HG03045 (cell line): Measurements from ENCODE around the gene CES2.
A peak's percentile ranks its signal among the peaks of the same experiment; 100 is the strongest.

Experiments
- ATAC-seq: cut with Tn5 transposase; IDR thresholded peaks from one replicate; pipeline ENCODE4 v1.9.1; 2021; ENCODE audit warnings: mild to moderate bottlenecking, moderate library complexity; ENCODE audit not compliant: unreplicated experiment

The CES2 gene

DNA sequence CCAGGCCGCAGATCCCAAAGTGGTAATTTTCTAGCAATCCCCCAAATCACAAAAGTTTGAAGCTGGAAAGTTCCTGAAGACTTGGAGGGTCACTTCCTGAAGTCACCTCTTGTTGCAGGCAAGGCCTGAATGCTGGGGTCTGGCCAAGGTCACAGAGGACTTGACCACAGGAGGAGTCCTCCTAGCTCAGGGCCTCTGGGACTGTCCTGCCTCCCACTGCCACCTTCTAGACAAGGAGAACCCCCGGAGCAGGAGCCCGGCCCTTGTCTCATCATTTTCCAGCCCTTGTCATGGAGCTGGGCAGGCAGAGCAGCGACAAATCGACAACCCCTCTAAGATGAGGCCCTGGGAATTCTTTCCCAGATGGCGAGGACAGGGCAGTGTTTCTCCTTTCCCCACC lies 17.0 kb upstream of the CES2 start:
- ATAC-seq = no peak

DNA sequence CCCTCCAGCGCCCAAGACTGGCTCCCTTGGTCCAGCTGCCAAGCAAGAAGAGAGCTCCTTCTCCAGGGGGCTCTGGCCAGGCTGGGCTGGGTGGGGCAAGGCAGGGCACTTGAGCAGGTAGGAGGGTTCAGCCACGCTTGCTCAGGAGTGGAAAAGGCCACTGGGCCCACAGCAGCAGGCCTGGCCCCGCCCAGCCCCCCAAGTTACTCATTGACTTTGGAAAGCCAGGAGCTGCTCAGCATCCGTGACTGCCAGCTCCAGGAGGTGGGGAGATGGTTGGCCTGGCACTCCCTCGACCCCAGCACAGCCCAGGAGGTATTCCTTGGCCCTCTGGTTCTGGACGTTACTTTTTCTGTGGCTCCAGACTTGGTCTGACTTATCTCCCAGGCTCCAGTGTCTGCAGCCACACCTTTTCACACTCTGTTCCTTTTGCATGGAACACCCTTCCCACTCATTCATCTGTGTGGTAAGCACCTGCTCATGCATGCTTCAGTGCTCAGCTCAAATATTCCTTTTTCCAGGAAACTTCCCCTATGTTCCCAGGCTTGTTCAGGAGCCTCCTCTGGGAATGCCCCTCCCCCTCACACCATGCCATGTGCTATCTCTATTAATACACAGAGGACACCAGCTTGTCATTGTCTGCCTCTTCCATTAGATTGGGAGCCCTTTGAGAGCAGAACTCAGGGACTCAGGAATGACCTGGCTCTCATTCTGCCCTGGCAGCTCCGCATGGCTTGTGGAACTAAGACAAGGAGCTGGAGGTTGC lies 16.3 kb upstream of the CES2 start, which contains the start of gene CDH16:
Gene CDH16, minus strand, starts transcription at position 83 of the 766 bp plus-strand sequence. CDS start 820 bp downstream, outside the sequence.
- no peak for ATAC-seq

- no peak for ATAC-seq
Observed at GRCh38 chr16:66919569-66920298, 15.6 kb upstream of the CES2 start.

DNA sequence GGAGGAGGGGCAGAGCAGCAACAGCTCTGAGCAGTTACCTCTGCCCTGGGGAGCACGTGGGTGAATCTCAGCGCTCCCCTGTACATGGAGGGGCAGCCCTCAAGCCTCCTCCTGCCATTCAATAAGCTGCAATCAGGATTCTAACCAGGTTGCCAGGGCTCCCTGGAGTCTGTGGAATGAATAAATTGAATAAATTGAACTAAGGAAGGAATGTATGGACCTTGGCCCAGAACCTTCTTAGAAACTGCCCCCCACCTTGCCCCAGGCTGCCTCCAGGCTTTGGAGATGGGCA lies 15.1 kb upstream of the CES2 start:
- no peak for ATAC-seq

DNA sequence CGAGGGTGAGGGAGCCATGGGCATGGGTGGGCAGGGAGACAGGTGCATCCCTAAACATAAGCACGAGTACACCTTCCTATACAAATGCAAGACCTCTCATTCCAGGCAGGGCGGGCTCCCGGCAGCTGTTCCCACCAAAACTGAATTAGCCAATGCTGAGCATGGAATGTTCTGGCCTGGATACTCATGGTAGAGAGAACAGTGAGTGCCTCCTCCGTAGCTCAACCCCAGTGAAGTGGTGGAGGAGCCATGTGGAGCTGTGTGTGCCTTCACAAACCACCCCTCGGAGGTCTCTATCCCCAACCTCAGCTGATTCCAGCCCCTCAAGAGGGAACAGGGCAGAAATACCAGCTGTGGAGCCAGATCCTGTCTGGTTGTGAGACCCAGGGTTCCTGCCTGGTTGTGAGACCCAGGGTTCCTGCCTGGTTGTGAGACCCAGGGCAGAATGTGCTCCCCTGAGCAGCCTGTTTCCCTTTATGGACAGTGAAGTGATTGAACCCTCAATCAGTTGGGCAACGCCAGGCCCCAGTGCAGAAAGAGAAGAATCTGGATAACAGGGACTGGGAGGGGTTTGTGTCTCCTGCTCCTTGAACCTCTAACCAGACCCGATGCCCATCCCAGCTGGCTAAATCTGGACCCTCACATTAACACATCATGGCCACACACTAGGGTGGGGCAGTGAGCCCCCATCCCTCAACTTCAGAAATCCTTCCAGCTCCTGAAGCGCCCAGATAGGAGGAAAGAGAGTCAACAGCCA lies 14.2 kb upstream of the CES2 start:
- no peak for ATAC-seq

DNA sequence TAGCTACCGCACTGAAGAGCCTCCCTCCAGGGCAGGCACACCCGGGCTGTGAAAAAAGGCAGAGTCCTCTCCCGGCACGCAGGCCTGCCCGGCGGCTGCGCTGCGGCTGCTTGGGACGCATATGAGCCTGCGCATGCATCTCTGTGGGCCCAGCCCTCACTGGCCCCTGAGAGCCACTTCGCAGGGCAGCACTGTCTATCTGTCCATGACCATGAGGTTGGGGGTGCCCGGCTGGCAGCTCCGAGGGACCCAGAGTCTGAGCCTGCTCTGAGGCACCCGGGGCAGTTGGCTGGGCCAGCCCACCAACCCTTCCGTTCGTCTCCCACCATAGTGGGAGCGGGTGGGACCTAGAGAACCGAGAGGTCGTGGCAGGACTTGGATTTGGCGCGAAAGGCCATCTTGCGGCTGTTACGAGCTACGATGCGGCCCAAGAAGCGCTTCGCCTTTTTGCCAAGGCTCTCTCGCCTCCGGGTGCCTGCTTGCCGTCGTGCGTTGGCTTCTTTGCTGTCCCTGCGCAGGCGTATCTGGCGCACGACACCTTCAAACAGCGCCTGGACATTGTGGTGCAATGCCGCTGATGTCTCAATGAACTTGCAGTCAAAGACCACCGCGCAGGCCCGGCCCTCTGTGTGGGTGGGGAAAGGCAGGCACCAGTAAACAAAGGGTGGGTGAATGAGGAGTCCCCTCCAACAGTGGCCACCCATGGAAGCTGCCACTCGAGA lies 13.4 kb upstream of the CES2 start:
- ATAC-seq = no peak

GRCh38 chr16:66923247-66923731 lies 12.0 kb upstream of the CES2 start:
- ATAC-seq = no peak

GRCh38 chr16:66923866-66924265 lies 11.4 kb upstream of the CES2 start:
- no peak for ATAC-seq

- ATAC-seq = no peak
Observed at GRCh38 chr16:66924527-66925321, 10.6 kb upstream of the CES2 start.

DNA sequence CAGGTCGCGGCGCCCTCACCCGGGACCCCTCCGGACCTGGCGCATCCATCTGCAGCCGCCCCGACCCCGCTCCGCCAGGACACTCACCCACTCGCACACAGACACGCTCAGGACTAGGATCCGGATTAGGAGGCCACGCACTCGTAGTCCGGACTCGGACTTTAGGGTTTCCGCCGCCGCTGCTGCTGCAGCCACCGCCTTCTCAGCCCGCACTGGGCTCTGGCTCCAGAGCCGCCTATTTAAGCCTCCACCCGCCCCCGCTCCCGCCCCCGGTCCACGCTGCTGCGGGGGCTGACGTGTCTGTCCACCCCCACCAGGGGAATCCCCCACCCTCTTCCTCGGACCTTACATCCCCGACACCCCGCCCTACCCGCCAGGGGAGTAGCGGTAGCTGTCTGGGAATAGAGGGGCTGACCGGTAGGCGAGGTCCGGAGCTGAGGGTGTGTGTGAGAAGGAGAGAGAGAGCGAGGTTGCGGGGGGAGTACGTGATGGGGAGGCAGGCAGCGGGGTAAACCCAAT lies 9.9 kb upstream of the CES2 start, which contains the start of gene RRAD:
Gene RRAD, minus strand, starts transcription at position 214 of the 519 bp plus-strand sequence. CDS start 356 bp downstream, outside the sequence.
- no peak for ATAC-seq

DNA sequence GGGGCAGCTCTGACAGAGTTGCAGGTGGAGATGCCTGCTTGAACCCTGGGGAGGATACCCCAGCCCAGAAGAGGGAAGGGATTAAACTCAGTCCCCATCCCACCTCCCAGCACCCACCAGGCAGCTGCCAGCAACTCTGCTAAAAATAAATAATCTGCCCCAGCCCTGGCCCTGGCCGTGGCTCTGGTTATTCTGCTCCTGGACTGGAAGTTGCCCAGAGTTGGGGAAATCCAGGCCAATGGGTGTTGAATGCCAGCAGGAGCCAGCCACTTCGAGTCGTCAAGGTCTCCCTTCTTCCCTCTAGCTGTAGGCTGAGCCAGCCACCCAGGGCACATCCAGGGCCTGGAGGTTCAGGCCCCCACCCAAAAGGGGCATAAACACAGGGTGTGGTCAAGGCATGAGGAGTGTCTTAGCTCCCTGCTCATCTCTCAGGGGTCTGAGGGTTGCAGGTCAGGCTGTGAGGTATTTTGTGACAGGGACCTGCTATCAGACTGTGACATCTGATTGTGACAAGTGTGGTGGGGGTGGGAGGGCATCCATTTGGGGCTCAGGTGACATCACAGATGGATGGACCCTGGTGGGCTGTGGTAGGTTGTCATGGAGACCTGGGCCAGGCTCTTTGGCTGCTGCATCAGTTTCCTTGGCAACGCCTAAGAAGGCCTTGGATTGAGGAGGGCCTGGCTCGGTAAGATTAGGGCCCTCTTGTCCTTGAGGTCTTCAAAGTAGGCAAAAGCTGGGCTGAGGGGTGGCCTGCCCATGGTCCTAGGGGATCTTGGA lies 9.0 kb upstream of the CES2 start:
- ATAC-seq = no peak

GRCh38 chr16:66926961-66927436 lies 8.3 kb upstream of the CES2 start:
- no peak for ATAC-seq

DNA sequence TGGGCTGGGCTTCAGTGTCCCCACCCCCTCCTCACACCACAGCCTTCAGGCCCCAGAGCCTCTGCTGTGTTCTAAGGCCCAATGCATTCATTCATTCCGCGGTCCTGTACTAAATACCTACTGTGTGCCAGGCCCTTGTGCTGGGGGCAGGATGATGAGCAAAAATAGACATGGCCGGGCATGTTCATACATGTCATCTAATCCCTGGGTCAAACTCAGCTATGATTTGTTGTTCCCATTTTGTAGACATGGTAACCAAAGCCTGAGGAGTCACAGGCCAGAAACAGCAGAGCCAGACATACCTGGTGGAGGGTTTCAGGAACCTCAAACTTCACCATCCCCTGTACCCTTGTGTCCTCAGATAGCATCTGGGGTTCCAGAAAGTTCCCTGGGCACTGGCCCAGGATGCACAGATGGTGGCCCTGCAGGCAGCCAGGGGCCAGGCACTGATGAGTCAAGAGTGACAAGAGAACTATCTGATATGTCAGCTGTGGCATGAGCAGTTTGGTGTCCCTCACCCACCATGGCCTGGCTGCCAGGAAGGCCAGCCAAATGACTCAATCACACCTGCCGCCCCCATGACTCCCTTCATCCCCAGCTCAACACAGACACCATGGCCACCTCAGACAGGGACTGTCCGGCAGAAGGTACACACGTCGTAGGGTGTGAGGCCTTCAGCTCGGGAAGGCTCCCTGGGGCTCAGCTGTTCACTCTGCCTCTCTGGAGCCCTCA lies 7.2 kb upstream of the CES2 start:
- no peak for ATAC-seq

DNA sequence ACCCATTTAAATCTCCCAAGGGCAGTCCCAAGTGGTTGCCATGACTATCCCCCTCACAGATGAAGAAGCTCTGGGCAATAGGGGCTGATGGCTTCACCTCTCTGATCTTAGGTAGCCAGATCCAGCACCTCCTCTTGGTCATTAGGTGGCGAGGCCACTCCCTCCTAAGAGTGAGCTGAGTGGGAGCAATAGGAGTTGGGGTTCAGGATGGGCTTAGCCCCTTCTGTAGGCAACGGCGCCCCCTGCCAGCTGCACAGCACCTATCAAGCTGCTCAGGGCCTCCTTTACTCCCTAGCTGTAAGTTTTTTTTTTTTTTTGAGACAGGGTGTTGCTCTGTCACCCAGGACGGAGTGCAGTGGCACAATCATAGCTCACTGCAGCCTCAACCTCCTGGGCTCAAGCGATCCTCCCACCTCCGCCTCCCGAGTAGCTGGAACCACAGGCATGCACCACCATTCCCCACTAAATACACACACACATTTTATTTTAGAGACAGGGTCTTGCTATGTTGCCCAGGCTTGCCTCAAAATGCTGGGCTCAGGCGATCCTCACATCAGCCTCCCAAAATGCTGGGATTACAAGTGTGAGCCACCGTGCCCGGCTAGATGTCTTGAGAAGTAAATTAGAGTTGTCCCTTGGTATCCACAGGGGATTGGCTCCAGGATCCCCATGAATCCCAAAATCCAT lies 6.5 kb upstream of the CES2 start:
- no peak for ATAC-seq

DNA sequence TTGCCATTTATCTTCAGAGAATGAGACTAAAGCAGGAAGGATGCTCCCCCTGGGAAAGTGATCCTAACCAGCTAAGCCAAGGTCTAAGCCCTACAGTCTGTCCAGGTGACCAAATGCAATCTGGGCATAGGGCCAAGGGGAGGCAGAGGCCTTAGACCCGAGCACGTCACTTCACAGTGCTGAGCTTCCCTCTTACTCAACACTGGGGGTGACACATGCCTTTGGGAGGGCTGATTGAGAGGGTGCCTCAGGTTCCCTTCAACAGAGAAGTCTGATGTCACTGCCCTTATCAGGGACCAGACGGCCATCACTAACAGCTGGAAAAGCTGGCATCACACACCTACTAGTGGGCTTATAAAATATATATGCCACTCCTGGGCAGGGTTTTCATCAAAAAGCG lies 5.1 kb upstream of the CES2 start:
- ATAC-seq = no peak

DNA sequence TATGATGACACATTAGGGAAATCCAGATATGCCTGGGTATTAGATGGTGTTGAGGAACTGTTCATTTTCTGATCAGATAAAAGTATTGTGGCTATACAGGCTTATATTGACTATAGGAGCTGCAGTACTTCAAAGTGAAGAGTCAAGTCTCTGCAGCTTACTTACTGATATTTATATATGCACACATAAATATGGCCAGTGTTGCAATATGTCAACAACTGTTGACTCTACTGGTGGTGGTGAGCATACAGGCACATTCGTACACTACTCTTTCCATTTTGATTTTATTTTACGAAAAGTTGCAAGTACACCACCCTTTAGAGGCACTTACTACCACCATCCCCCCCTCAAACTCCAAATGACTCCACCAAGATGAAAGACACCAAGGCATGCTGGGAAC lies 3.7 kb upstream of the CES2 start:
- ATAC-seq = no peak

- no peak for ATAC-seq
Observed at GRCh38 chr16:66932076-66932475, 3.2 kb upstream of the CES2 start.

DNA sequence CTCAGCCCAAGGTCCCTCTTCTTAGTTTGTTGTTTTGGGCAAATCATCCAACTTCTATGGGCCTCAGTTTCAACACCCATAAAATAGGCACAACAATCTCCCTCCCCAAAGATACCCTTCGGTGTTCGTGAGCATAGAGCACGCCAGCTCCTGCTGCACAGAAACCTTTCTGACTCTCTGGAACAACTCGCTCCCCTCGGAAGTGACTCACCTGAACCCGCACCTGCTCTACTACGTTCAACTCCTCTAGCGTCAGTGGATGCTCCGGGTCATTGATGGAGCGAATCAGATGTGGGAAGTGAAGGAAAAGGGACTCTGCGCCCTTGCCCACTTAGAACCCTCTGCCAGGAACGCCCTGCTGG lies 1.6 kb upstream of the CES2 start:
- ATAC-seq = peak; percentile 10
